ENCODE results near the gene IL3. TPM values are rescaled to one million over a fixed set of nuclear protein-coding genes. Genes with fewer than 3 reads are reported as not detected.

IL3 gene
- total RNA-seq, 1 donor from 2014 or later = not detected

GRCh38 chr5:132069994-132070393 lies 9.5 kb downstream of the IL3 start:
- no peak for TF ChIP-seq CTCF (IDR thresholded peaks at IDR 0.05; ENCODE audit: insufficient read depth, low read length, poor library complexity, severe bottlenecking)
- Histone ChIP-seq H3K27me3 (ENCODE audit: control insufficient read depth, insufficient read depth, low read length) (no peaks in the 10 kb centered on the region), H3K36me3 (ENCODE audit: control insufficient read depth, insufficient read depth, low read length) (no peaks in the 10 kb centered on the region), H3K4me3 (ENCODE audit: low read depth, low read length) (no peak overlapping the region)
- DNase-seq (ENCODE audit: low read depth) = no peak

GRCh38 chr5:132070460-132071337 lies 10.2 kb downstream of the IL3 start:
- no peak for TF ChIP-seq CTCF (IDR thresholded peaks at IDR 0.05; ENCODE audit: insufficient read depth, low read length, poor library complexity, severe bottlenecking)
- H3K36me3 ChIP-seq (ENCODE audit: control insufficient read depth, insufficient read depth, low read length) = no peaks in the 10 kb centered on the region
- no peak for DNase-seq (ENCODE audit: low read depth)
- H3K27me3 ChIP-seq (ENCODE audit: control insufficient read depth, insufficient read depth, low read length) = no peaks in the 10 kb centered on the region
- no peak overlapping the region for H3K4me3 ChIP-seq (ENCODE audit: low read depth, low read length)

GRCh38 chr5:132071338-132071707 lies 10.9 kb downstream of the IL3 start:
- no peak for DNase-seq (ENCODE audit: low read depth)
- Histone ChIP-seq H3K27me3 (ENCODE audit: control insufficient read depth, insufficient read depth, low read length) (no peaks in the 10 kb centered on the region), H3K36me3 (ENCODE audit: control insufficient read depth, insufficient read depth, low read length) (no peaks in the 10 kb centered on the region), H3K4me3 (ENCODE audit: low read depth, low read length) (no peak overlapping the region)
- no peak for TF ChIP-seq CTCF (IDR thresholded peaks at IDR 0.05; ENCODE audit: insufficient read depth, low read length, poor library complexity, severe bottlenecking)

GRCh38 chr5:132072070-132072469 lies 11.6 kb downstream of the IL3 start:
- no peak for TF ChIP-seq CTCF (IDR thresholded peaks at IDR 0.05; ENCODE audit: insufficient read depth, low read length, poor library complexity, severe bottlenecking)
- Histone ChIP-seq H3K4me3 (ENCODE audit: low read depth, low read length) (no peak overlapping the region), H3K36me3 (ENCODE audit: control insufficient read depth, insufficient read depth, low read length) (no peaks in the 10 kb centered on the region), H3K27me3 (ENCODE audit: control insufficient read depth, insufficient read depth, low read length) (no peaks in the 10 kb centered on the region)
- DNase-seq (ENCODE audit: low read depth) = no peak

- Histone ChIP-seq H3K4me3 (ENCODE audit: low read depth, low read length) (no peak overlapping the region), H3K27me3 (ENCODE audit: control insufficient read depth, insufficient read depth, low read length) (no peaks in the 10 kb centered on the region), H3K36me3 (ENCODE audit: control insufficient read depth, insufficient read depth, low read length) (no peaks in the 10 kb centered on the region)
- DNase-seq (ENCODE audit: low read depth) = no peak
- no peak for TF ChIP-seq CTCF (IDR thresholded peaks at IDR 0.05; ENCODE audit: insufficient read depth, low read length, poor library complexity, severe bottlenecking)
These were observed 12.1 kb downstream of the IL3 start for GRCh38 chr5:132072528-132072927.

Measured in kidney epithelial cell (primary cell).